ENCODE measurements around the gene HELZ. TPM values are rescaled to one million over a fixed set of nuclear protein-coding genes. Genes with fewer than 3 reads are reported as not detected.

The HELZ gene
- total and polyA plus RNA-seq, 2 of the 8 experiments (the other 6 are each of a cell fraction or from before 2014, with no cell fraction given): 10.0 to 48.7 TPM

DNA sequence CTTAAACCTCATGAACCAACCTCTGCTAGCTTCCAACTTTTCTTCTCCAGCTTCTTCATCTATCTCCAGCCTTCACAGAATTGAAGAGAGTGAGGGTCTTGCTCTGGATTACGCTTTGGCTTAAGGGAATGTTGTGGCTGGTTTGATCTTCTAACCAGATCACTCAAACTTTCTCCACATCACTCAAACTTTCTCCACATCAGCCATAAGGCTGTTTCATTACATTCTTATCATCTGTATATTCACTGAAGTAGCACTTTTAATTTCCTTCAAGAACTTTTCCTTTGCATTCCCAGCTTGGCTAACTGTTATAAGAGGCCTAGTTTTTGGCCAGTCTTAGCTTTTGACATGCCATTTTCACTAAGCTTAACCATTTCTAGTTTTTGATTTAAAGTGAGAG, 148.4 kb downstream of the HELZ start:
- DNase-seq (ENCODE audit: low read depth in 1 of 2, low spot score in 2 of 2): no peak
- H4K20me1 ChIP-seq (replicated peaks in 1 of 2; ENCODE audit: control insufficient read depth in 1 of 2, insufficient read depth in 2 of 2, low read length in 2 of 2): peaks cover 0 to 1% of the 10 kb centered on the region in 2 experiments
- 90% methylated on average over 1 of the region's 1 CpG; no CpG with 5 or more reads in 1 of the 2 experiments for WGBS, 2 experiments (ENCODE audit: extremely low coverage in 1 of 2, insufficient coverage in 1 of 2, insufficient read length in 1 of 2, insufficient replicate concordance in 2 of 2, low coverage in 1 of 2, low lambda C conversion rate in 2 of 2, missing lambda C conversion rate in 1 of 2)
- POLR2A ChIA-PET (ENCODE audit: partially characterized antibody): interaction anchor here (0.6 kb wide), 1 partner anchor 13 kb away, joined by 3 read pairs; no protein-coding TSS in a partner anchor
- H2BK20ac ChIP-seq (ENCODE audit: low read length): no peak overlapping the region
- no peaks in the 10 kb centered on the region for H3K79me2 ChIP-seq (ENCODE audit: control insufficient read depth in 1 of 2, insufficient read depth in 2 of 2, low read length in 2 of 2)
- FAIRE-seq: no peak
- H3K56ac ChIP-seq (replicated peaks; ENCODE audit: insufficient read length, low read depth, low read length): no peak overlapping the region
- H3K4ac ChIP-seq (replicated peaks; ENCODE audit: insufficient read length, low read depth, low read length): no peak overlapping the region
- H2AFZ ChIP-seq (ENCODE audit: low read length): no peak overlapping the region
- H3K9ac ChIP-seq (replicated peaks in 1 of 4; ENCODE audit: extremely low read depth in 1 of 4, low read depth in 3 of 4, low read length in 3 of 4): no peak overlapping the region
- no peak overlapping the region for H2BK15ac ChIP-seq (ENCODE audit: low read length)
- no peak overlapping the region for H4K5ac ChIP-seq (ENCODE audit: insufficient read length, low read depth, low read length)
- CTCF ChIA-PET (ENCODE audit: partially characterized antibody): no interaction called here
- H4K91ac ChIP-seq (replicated peaks; ENCODE audit: insufficient read length, low read length): no peak overlapping the region
- no peak overlapping the region for H3K18ac ChIP-seq (ENCODE audit: extremely low read depth, low read length)
- H3K4me1 ChIP-seq (replicated peaks in 1 of 4; ENCODE audit: control insufficient read depth in 3 of 4, insufficient read depth in 4 of 4, low read length in 3 of 4): no peaks in the 10 kb centered on the region
- no peak overlapping the region for H3K27ac ChIP-seq (ENCODE audit: low read depth, low read length)
- no peak overlapping the region for H2BK5ac ChIP-seq (ENCODE audit: low read depth, low read length)
- H3K14ac ChIP-seq (ENCODE audit: insufficient read length): no peak overlapping the region
- no peak overlapping the region for H2BK120ac ChIP-seq (replicated peaks; ENCODE audit: low read depth, low read length)
- no peak overlapping the region for H3K23ac ChIP-seq (ENCODE audit: insufficient read length)
- H3K23me2 ChIP-seq (ENCODE audit: low read depth, low read length): no peaks in the 10 kb centered on the region
- H3K4me3 ChIP-seq (ENCODE audit: extremely low read depth in 1 of 4, insufficient read depth in 2 of 4, low read depth in 3 of 4, low read length in 4 of 4): no peak overlapping the region
- no peak overlapping the region for H2AK5ac ChIP-seq (ENCODE audit: low read depth, low read length)
- TF ChIP-seq TAF7 (optimal IDR thresholded peaks at IDR 0.05; ENCODE audit: borderline replicate concordance, low read depth, low read length) (no peak), SP4 (IDR thresholded peaks at IDR 0.05; ENCODE audit: low read length) (no peak), CTBP2 (IDR thresholded peaks at IDR 0.05; ENCODE audit: borderline replicate concordance, insufficient read depth, insufficient read length, low read length) (no peak)
- TF ChIP-seq, protein P1, sequence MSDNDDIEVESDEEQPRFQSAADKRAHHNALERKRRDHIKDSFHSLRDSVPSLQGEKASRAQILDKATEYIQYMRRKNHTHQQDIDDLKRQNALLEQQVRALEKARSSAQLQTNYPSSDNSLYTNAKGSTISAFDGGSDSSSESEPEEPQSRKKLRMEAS (IDR thresholded peaks at IDR 0.05): no peak
- no peaks in the 10 kb centered on the region for H3K27me3 ChIP-seq (replicated peaks in 1 of 4; ENCODE audit: control insufficient read depth in 3 of 4, extremely low read depth in 1 of 4, insufficient read depth in 3 of 4, low read length in 3 of 4)
- no peaks in the 10 kb centered on the region for H3K9me3 ChIP-seq (ENCODE audit: insufficient read depth in 2 of 2, low read depth in 1 of 2, low read length in 1 of 2)
- no peaks in the 10 kb centered on the region for H3K36me3 ChIP-seq (ENCODE audit: control insufficient read depth in 2 of 4, insufficient read depth in 4 of 4, low read length in 3 of 4)
- no peak overlapping the region for H2BK12ac ChIP-seq (ENCODE audit: low read depth, low read length)
- no peaks in the 10 kb centered on the region for H3K79me1 ChIP-seq (ENCODE audit: low read depth, low read length)
- H4K8ac ChIP-seq (ENCODE audit: extremely low read depth, insufficient read depth, low read length): no peak overlapping the region
- H3K4me2 ChIP-seq (ENCODE audit: insufficient read depth in 1 of 2, low read depth in 2 of 2, low read length in 2 of 2): no peak overlapping the region
